Mesendoderm (in vitro differentiated cells): ENCODE results near the gene PALLD.
"Not testable (repeated sequence)": the region's sequence is repeated elsewhere in the genome, so short reads cannot be mapped to it uniquely, and the experiment has no call there.

ENCODE experiments used
- DNase-seq: peaks from one replicate; pipeline ENCODE4 v3.0.0; 2013
- H2AK5ac ChIP-seq: 2 replicates; pipeline ENCODE4 v1.6.1; 2013; ENCODE audit warnings: low read length, inconsistent platforms
- H2BK120ac ChIP-seq: 2 replicates; pipeline ENCODE4 v1.6.1; 2013; ENCODE audit warnings: low read depth, mild to moderate bottlenecking, low read length, moderate library complexity, mixed read lengths
- H2BK15ac ChIP-seq: replicated peaks from 2 replicates; pipeline ENCODE4 v1.6.1; 2013; ENCODE audit warnings: low read depth, mild to moderate bottlenecking, moderate library complexity
- H2BK5ac ChIP-seq: 2 replicates; pipeline ENCODE4 v1.6.1; 2013; ENCODE audit warnings: low read length, inconsistent platforms
- H3K18ac ChIP-seq: 2 replicates; pipeline ENCODE4 v1.6.1; 2013; ENCODE audit warnings: mild to moderate bottlenecking, low read length, mixed read lengths
- H3K23ac ChIP-seq: one replicate; pipeline ENCODE4 v1.6.1; 2013; ENCODE audit warnings: low read length
- H3K27ac ChIP-seq: 2 replicates; pipeline ENCODE4 v1.5.1; 2013; ENCODE audit warnings: low read depth, mild to moderate bottlenecking, inconsistent platforms, low read length, moderate library complexity
- H3K27me3 ChIP-seq: 2 replicates; pipeline ENCODE4 v1.6.1; 2013; ENCODE audit warnings: low read length, control low read depth, mild to moderate bottlenecking, inconsistent platforms; ENCODE audit not compliant: insufficient read depth, poor library complexity
- H3K36me3 ChIP-seq: 2 replicates; pipeline ENCODE4 v1.6.1; 2013; ENCODE audit warnings: low read length, inconsistent platforms; ENCODE audit not compliant: control insufficient read depth, insufficient read depth
- H3K4ac ChIP-seq: one replicate; pipeline ENCODE4 v1.6.1; 2013; ENCODE audit warnings: low read depth, mild to moderate bottlenecking, low read length, moderate library complexity
- H3K4me1 ChIP-seq: 2 replicates; pipeline ENCODE4 v1.6.1; 2013; ENCODE audit warnings: low read depth, low read length, inconsistent platforms; ENCODE audit not compliant: control insufficient read depth
- H3K4me2 ChIP-seq: 2 replicates; pipeline ENCODE4 v1.6.1; 2013; ENCODE audit warnings: low read length
- H3K4me3 ChIP-seq: 2 replicates; pipeline ENCODE4 v1.5.1; 2013; ENCODE audit warnings: mild to moderate bottlenecking, low read length
- H3K56ac ChIP-seq: one replicate; pipeline ENCODE4 v1.6.1; 2013; ENCODE audit warnings: low read length
- H3K79me1 ChIP-seq: 2 replicates; pipeline ENCODE4 v1.6.1; 2013; ENCODE audit warnings: low read length, inconsistent platforms
- H3K79me2 ChIP-seq: 2 replicates; pipeline ENCODE4 v1.6.1; 2013; ENCODE audit warnings: mild to moderate bottlenecking, low read length; ENCODE audit not compliant: control insufficient read depth, insufficient read depth
- H3K9ac ChIP-seq: 2 replicates; pipeline ENCODE4 v1.6.1; 2013; ENCODE audit warnings: low read length, inconsistent platforms
- H4K5ac ChIP-seq: one replicate; pipeline ENCODE4 v1.6.1; 2013; ENCODE audit warnings: low read length
- H4K8ac ChIP-seq: one replicate; pipeline ENCODE4 v1.6.1; 2013; ENCODE audit warnings: low read depth, mild to moderate bottlenecking, control low read depth, low read length, moderate library complexity
- WGBS: extraction: QIAGEN DNeasy Blood & Tissue Kit; methylation state at CpG from one replicate; pipeline ENCODE4 v1.1.7; 2013; ENCODE audit warnings: low lambda C conversion rate, missing lambda C conversion rate; ENCODE audit not compliant: insufficient coverage; ENCODE audit errors: extremely low coverage; 5-methylcytosine and 5-hydroxymethylcytosine counted together

The PALLD gene

GRCh38 chr4:168727181-168727580, 230.3 kb downstream of the PALLD start:
- H3K79me1 ChIP-seq, H3K4ac ChIP-seq, H3K27ac ChIP-seq: not testable (repeated sequence)

GRCh38 chr4:168731006-168731636, 234.3 kb downstream of the PALLD start:
- no peaks in the 10 kb centered on the region for H3K36me3 ChIP-seq
- no peak overlapping the region for H2BK15ac ChIP-seq
- no peak for DNase-seq
- no peak overlapping the region for H3K4me2 ChIP-seq
- no peak overlapping the region for H3K9ac ChIP-seq
- no peaks in the 10 kb centered on the region for H3K79me2 ChIP-seq
- H3K18ac ChIP-seq = no peak overlapping the region
- H3K4me1 ChIP-seq = peaks cover 7% of the 10 kb centered on the region
- H3K79me1 ChIP-seq = no peaks in the 10 kb centered on the region
- H3K27me3 ChIP-seq = no peaks in the 10 kb centered on the region
- H3K4ac ChIP-seq = no peak overlapping the region
- H4K8ac ChIP-seq = no peak overlapping the region
- no peak overlapping the region for H3K4me3 ChIP-seq
- no peak overlapping the region for H2BK120ac ChIP-seq
- no peak overlapping the region for H2BK5ac ChIP-seq
- H3K56ac ChIP-seq = no peak overlapping the region
- no peak overlapping the region for H4K5ac ChIP-seq
- H3K27ac ChIP-seq = no peak overlapping the region
- no peak overlapping the region for H2AK5ac ChIP-seq
- WGBS = no CpG with 5 or more reads among the region's 6 CpGs
- no peak overlapping the region for H3K23ac ChIP-seq

More at GRCh38 chr4:168727181-168727580, 230.3 kb downstream of the PALLD start:
- not testable (repeated sequence) for H3K79me2 ChIP-seq, H3K4me1 ChIP-seq, H3K56ac ChIP-seq, H4K5ac ChIP-seq, H3K23ac ChIP-seq, H3K36me3 ChIP-seq, H2AK5ac ChIP-seq, H2BK5ac ChIP-seq, H4K8ac ChIP-seq, H2BK120ac ChIP-seq, DNase-seq, H3K9ac ChIP-seq, H3K4me3 ChIP-seq, H3K27me3 ChIP-seq, H2BK15ac ChIP-seq, H3K4me2 ChIP-seq, H3K18ac ChIP-seq

- Histone ChIP-seq H3K27me3 (no peaks in the 10 kb centered on the region), H3K79me1 (no peaks in the 10 kb centered on the region), H2BK120ac (no peak overlapping the region), H3K36me3 (no peaks in the 10 kb centered on the region), H3K79me2 (no peaks in the 10 kb centered on the region), H3K4ac (no peak overlapping the region), H2AK5ac (no peak overlapping the region), H2BK15ac (no peak overlapping the region), H3K18ac (no peak overlapping the region), H3K23ac (no peak overlapping the region), H3K4me3 (no peak overlapping the region), H4K5ac (no peak overlapping the region), H3K4me1 (peaks cover 10% of the 10 kb centered on the region), H3K27ac (no peak overlapping the region), H2BK5ac (no peak overlapping the region), H3K56ac (no peak overlapping the region), H3K4me2 (no peak overlapping the region), H3K9ac (no peak overlapping the region), H4K8ac (no peak overlapping the region)
- no CpG with 5 or more reads among the region's 6 CpGs for WGBS
- no peak for DNase-seq
These were observed 235.0 kb downstream of the PALLD start for GRCh38 chr4:168731706-168732414.

GRCh38 chr4:168732714-168733113, 235.9 kb downstream of the PALLD start:
- DNase-seq = no peak
- Histone ChIP-seq H4K8ac (no peak overlapping the region), H3K27ac (no peak overlapping the region), H3K56ac (no peak overlapping the region), H2BK5ac (no peak overlapping the region), H3K4me1 (peaks cover 10% of the 10 kb centered on the region), H2BK120ac (no peak overlapping the region), H4K5ac (no peak overlapping the region), H3K4me2 (no peak overlapping the region), H3K4ac (no peak overlapping the region), H3K27me3 (no peaks in the 10 kb centered on the region), H3K36me3 (no peaks in the 10 kb centered on the region), H3K18ac (no peak overlapping the region), H3K79me1 (no peaks in the 10 kb centered on the region), H2AK5ac (no peak overlapping the region), H3K4me3 (no peak overlapping the region), H3K23ac (no peak overlapping the region), H2BK15ac (no peak overlapping the region), H3K9ac (no peak overlapping the region), H3K79me2 (no peaks in the 10 kb centered on the region)
- WGBS = no CpG with 5 or more reads among the region's 2 CpGs

DNA sequence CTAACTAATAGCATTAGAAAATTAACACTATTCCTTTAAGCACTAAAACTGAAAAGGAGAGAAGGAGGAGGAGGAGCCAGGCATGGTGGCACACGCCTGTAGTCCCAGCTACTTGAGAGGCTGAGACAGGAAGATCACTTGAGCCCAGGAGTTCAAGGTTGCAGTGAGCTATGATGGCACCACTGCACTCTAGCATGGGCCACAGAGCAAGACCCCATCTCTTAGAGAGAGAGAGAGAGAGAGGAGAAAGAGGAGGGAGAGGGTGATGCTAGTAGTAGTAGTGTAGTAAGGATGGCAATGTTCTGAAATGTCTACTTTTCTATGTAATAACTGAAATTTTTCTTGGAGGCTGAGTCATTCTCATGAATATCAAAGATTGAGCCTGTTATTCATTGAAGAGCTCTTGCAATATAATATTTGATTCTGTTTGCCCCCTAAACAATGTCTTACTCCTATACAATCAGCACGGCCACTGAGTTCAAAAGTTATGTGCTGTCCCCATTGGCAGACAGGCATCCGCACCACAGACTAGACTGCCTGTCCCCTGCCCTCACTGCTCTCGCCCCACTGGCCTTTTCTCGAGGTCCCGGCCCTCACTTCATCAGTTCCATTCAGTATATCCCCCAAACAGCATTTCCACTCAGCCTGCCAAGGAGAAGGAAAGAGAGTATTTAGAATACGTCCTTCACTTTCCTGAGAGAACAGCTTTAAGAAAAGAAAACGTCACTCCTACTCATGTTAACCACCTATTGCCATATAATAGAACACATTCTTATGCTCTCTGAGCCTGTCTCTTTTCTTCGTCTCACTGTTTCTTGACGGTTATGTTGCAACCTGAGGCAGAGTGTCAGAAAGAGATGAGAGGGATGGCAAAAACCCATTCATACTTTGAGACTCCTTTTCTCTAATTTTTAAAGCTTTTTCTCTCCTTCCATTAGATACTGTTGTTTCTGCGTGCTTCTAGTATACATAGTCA, 238.1 kb downstream of the PALLD start:
- no peak overlapping the region for H3K9ac ChIP-seq
- peaks cover 10% of the 10 kb centered on the region for H3K4me1 ChIP-seq
- no peaks in the 10 kb centered on the region for H3K79me2 ChIP-seq
- no peak overlapping the region for H3K4me3 ChIP-seq
- H2BK15ac ChIP-seq = peak overlapping the region; percentile 75
- H3K4ac ChIP-seq = no peak overlapping the region
- no peak overlapping the region for H4K5ac ChIP-seq
- no peak overlapping the region for H3K56ac ChIP-seq
- no peak overlapping the region for H3K23ac ChIP-seq
- H3K4me2 ChIP-seq = no peak overlapping the region
- H3K27me3 ChIP-seq = no peaks in the 10 kb centered on the region
- H2BK120ac ChIP-seq = no peak overlapping the region
- H3K18ac ChIP-seq = no peak overlapping the region
- H4K8ac ChIP-seq = no peak overlapping the region
- H3K36me3 ChIP-seq = no peaks in the 10 kb centered on the region
- WGBS = no CpG with 5 or more reads among the region's 11 CpGs
- no peaks in the 10 kb centered on the region for H3K79me1 ChIP-seq
- no peak overlapping the region for H2BK5ac ChIP-seq
- H2AK5ac ChIP-seq = no peak overlapping the region
- H3K27ac ChIP-seq = no peak overlapping the region
- DNase-seq = no peak
